Glutamatergic neuron (in vitro differentiated cells): ENCODE data around the gene PCED1A. TPM values are rescaled to one million over a fixed set of nuclear protein-coding genes. Genes with fewer than 3 reads are reported as not detected.

ENCODE experiments used
- DNase-seq: peaks from one replicate; pipeline ENCODE4 v3.0.0; 2022
- H3K27ac Mint-ChIP-seq: one replicate; pipeline ENCODE4 v1.8.0; 2020; ENCODE audit warnings: mild to moderate bottlenecking, mixed read lengths, inconsistent platforms; ENCODE audit not compliant: unreplicated experiment
- H3K27me3 Mint-ChIP-seq: one replicate; pipeline ENCODE4 v1.8.0; 2020; ENCODE audit warnings: mild to moderate bottlenecking, moderate library complexity, mixed read lengths, inconsistent platforms; ENCODE audit not compliant: unreplicated experiment
- H3K36me3 Mint-ChIP-seq: one replicate; pipeline ENCODE4 v1.8.0; 2020; ENCODE audit warnings: mild to moderate bottlenecking, mixed read lengths, inconsistent platforms; ENCODE audit not compliant: unreplicated experiment
- H3K4me1 Mint-ChIP-seq: one replicate; pipeline ENCODE4 v1.8.0; 2020; ENCODE audit warnings: mild to moderate bottlenecking, low read depth, mixed read lengths, inconsistent platforms; ENCODE audit not compliant: unreplicated experiment
- H3K4me3 Mint-ChIP-seq: one replicate; pipeline ENCODE4 v1.8.0; 2020; ENCODE audit warnings: mild to moderate bottlenecking, mixed read lengths, inconsistent platforms; ENCODE audit not compliant: unreplicated experiment
- H3K9me3 Mint-ChIP-seq: one replicate; pipeline ENCODE4 v1.8.0; 2020; ENCODE audit warnings: mild to moderate bottlenecking, moderate library complexity, mixed read lengths, inconsistent platforms; ENCODE audit not compliant: unreplicated experiment
- total RNA-seq: library from RNA; stranded (reverse); fragmentation: NEBNext Ultra II Directional; extraction: Animal tissue kit (Norgen Biotek cat#: 25700); gene quantifications from one replicate; pipeline ENCODE4 v1.2.1, GENCODE V29; 2021; ENCODE audit not compliant: unreplicated experiment
- TF ChIP-seq, protein P1 (sequence below): fragments of 200-600 bp; sonication (generic); IDR thresholded peaks from one replicate; pipeline ENCODE4 v1.5.0; 2021; ENCODE audit not compliant: partially characterized antibody, unreplicated experiment

PCED1A gene
- total RNA-seq, 1 donor from 2014 or later = 41.6 TPM

DNA sequence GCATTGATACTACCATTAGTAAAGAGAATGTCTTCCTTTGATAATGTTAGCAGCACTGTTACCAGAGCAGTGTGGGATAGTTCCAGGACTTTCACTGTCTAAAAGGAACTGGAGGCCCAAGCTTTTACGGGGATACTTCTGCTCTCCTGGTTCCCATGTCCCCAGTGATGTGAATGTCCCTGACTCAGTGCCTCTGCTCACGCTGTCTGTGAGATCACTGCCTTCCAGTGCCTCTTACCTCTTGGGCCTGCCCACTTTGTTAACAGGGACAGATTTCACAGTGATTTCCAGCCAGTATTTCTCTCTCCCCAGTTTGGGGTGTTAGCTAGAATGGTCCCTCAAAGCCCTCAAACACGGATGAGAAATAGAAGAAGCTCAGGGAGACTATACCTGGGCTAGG, 47.3 kb upstream of the PCED1A start:
- Mint-ChIP-seq H3K36me3 (no peaks in the 10 kb centered on the region), H3K27ac (no peak overlapping the region), H3K4me1 (no peaks in the 10 kb centered on the region), H3K4me3 (no peak overlapping the region), H3K9me3 (no peaks in the 10 kb centered on the region), H3K27me3 (no peaks in the 10 kb centered on the region)
- TF ChIP-seq, protein P1, sequence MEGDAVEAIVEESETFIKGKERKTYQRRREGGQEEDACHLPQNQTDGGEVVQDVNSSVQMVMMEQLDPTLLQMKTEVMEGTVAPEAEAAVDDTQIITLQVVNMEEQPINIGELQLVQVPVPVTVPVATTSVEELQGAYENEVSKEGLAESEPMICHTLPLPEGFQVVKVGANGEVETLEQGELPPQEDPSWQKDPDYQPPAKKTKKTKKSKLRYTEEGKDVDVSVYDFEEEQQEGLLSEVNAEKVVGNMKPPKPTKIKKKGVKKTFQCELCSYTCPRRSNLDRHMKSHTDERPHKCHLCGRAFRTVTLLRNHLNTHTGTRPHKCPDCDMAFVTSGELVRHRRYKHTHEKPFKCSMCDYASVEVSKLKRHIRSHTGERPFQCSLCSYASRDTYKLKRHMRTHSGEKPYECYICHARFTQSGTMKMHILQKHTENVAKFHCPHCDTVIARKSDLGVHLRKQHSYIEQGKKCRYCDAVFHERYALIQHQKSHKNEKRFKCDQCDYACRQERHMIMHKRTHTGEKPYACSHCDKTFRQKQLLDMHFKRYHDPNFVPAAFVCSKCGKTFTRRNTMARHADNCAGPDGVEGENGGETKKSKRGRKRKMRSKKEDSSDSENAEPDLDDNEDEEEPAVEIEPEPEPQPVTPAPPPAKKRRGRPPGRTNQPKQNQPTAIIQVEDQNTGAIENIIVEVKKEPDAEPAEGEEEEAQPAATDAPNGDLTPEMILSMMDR = no peak
- DNase-seq = no peak

DNA sequence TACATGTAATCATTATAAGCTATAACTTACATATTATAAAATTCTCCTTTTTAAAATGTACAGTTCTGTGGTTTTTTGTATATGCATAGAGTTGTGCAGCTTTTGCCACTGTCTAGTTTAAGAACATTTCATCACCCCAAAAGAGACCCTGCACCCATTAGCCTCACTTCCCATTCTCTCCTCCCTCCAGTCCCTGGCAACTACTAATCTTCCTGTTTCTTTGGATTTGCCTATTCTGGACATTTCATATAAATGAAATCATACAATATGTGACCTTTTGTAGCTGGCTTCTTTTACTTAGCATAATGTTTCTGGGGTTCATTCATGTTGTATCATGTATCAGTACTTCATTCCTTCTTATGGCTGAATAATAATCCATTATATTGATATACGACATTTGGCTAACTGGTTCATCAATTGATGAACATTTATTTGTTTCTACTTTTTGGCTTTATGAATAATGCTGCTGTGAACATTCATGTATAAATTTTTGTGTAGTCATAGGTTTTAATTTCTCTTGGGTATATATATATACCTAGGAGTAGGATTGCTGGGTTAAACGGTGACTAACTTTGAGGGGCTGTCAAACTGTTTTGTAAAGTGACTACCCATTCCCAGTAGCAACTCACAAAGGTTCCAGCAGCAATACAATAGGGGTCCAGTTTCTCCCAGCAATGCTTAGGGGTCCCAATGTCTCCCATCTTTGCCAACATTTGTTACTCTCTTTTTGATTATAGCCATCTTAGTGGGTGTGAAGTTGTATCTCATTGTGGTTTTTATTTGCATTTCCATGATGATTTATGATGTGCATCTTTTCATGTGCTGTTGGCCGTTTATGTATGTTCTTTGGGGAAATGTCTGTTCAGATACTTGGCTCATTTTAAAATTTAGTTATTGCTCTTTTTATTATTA, 43.5 kb upstream of the PCED1A start:
- Mint-ChIP-seq H3K36me3 (no peaks in the 10 kb centered on the region), H3K4me1 (no peaks in the 10 kb centered on the region), H3K9me3 (no peaks in the 10 kb centered on the region), H3K27ac (no peak overlapping the region), H3K4me3 (no peak overlapping the region), H3K27me3 (no peaks in the 10 kb centered on the region)
- TF ChIP-seq, protein P1 = no peak
- DNase-seq = no peak

DNA sequence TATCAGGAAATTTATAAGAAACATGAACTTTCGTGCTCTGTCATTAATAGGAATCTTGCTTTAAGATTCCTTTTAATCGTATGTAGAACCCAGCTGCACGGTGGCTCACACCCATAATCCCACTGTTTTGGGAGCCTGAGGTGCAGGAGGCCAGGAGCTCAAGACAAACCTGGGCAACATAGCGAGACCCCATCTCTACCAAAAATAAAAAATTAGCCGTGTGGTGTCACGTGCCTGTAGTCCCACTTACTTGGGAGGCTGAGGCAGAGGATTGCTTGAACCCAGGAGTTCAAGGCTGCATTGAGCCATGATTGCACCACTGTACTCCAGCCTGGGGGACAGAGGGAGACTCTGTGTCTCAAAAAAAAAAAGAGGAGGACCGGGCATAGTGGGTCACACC, 40.2 kb upstream of the PCED1A start:
- H3K4me3 Mint-ChIP-seq = no peak overlapping the region
- H3K27ac Mint-ChIP-seq = no peak overlapping the region
- no peaks in the 10 kb centered on the region for H3K27me3 Mint-ChIP-seq
- TF ChIP-seq, protein P1 = no peak
- H3K4me1 Mint-ChIP-seq = peaks cover 5% of the 10 kb centered on the region
- no peaks in the 10 kb centered on the region for H3K9me3 Mint-ChIP-seq
- H3K36me3 Mint-ChIP-seq = no peaks in the 10 kb centered on the region
- DNase-seq = no peak

DNA sequence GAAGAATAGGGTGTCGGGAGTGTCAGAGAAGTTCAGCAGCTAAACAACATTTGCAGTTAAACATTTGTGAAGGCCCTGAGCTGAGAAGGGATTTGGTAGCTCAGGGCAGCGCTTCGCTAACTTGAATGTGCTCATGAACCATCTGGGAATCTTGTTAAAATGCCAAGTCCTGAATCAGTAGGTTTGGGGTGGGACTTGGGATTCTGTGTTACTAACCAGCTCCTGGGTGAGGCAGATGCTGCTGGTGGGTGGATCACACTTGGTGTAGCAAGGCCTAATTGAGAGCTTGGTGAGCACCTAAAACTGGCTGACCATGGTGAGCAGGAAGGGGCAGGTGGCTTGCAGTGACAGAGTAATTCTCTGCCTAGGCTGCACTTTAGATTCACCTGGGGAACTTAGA, 38.7 kb upstream of the PCED1A start:
- Mint-ChIP-seq H3K9me3 (no peaks in the 10 kb centered on the region), H3K36me3 (no peaks in the 10 kb centered on the region), H3K27me3 (no peaks in the 10 kb centered on the region), H3K27ac (no peak overlapping the region), H3K4me3 (no peak overlapping the region), H3K4me1 (peaks cover 11% of the 10 kb centered on the region)
- TF ChIP-seq, protein P1 = no peak
- DNase-seq = no peak

DNA sequence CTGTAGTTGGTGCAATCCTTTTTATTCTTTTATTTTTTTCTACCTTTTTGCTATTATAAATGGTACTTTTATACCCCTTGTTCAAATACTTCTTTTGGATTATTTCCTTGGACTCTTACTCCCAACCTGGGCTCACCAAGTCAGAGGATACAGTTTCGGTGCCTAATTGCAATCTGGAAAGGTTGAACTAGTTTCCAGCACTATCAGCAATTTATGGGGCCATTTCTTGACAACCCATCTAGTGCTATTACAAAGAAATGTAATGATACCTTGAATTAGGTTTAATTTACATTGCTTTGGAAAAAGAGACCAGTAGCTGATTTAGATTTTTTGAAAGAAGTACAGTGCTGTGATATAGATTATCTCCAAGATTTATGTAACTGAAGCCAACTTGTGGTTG, 38.1 kb upstream of the PCED1A start:
- no peak overlapping the region for H3K27ac Mint-ChIP-seq
- TF ChIP-seq, protein P1 = no peak
- no peak for DNase-seq
- no peaks in the 10 kb centered on the region for H3K9me3 Mint-ChIP-seq
- no peaks in the 10 kb centered on the region for H3K36me3 Mint-ChIP-seq
- H3K4me1 Mint-ChIP-seq = peaks cover 11% of the 10 kb centered on the region
- no peaks in the 10 kb centered on the region for H3K27me3 Mint-ChIP-seq
- no peak overlapping the region for H3K4me3 Mint-ChIP-seq
